AG09309 (cell line): Measurements from ENCODE around the gene TAF5L.
"Not testable (repeated sequence)": the region's sequence is repeated elsewhere in the genome, so short reads cannot be mapped to it uniquely, and the experiment has no call there.

Experiments
- DNase-seq: peaks from one replicate; pipeline ENCODE4 v3.0.0-alpha.2; 2010; ENCODE audit warnings: low read depth
- H3K4me3 ChIP-seq: 2 replicates; pipeline ENCODE4 v1.5.1; 2011; ENCODE audit warnings: mild to moderate bottlenecking, low read depth, low read length, moderate library complexity; ENCODE audit not compliant: control insufficient read depth
- TF ChIP-seq, protein P1 (sequence below): IDR thresholded peaks from 2 replicates; pipeline ENCODE4 v1.5.1; 2011; ENCODE audit warnings: mild to moderate bottlenecking, low read depth, low read length, inconsistent platforms; ENCODE audit not compliant: insufficient read depth, control insufficient read depth; ENCODE audit errors: missing control alignments

TAF5L gene

DNA sequence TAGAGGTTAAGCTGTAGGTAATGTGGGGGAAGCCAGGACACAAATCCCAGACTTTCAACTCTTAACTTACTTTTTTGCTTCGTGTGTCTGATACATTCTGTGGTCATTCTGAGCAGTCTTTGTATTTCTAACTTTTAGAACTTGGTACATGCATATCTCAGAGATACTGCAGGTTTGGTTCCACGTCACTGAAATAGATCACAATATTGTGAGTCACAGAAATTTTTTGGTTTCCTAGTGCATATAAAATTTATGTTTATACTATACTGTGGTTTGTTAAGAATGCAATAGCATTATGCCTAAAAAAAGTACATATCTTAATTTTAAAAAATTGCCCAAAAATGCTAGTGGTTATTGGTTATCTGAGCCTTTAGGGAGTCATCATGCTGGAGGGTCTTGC, 3.3 kb upstream of the TAF5L start:
- TF ChIP-seq, protein P1, sequence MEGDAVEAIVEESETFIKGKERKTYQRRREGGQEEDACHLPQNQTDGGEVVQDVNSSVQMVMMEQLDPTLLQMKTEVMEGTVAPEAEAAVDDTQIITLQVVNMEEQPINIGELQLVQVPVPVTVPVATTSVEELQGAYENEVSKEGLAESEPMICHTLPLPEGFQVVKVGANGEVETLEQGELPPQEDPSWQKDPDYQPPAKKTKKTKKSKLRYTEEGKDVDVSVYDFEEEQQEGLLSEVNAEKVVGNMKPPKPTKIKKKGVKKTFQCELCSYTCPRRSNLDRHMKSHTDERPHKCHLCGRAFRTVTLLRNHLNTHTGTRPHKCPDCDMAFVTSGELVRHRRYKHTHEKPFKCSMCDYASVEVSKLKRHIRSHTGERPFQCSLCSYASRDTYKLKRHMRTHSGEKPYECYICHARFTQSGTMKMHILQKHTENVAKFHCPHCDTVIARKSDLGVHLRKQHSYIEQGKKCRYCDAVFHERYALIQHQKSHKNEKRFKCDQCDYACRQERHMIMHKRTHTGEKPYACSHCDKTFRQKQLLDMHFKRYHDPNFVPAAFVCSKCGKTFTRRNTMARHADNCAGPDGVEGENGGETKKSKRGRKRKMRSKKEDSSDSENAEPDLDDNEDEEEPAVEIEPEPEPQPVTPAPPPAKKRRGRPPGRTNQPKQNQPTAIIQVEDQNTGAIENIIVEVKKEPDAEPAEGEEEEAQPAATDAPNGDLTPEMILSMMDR: no peak
- no peak overlapping the region for H3K4me3 ChIP-seq
- DNase-seq: no peak

DNA sequence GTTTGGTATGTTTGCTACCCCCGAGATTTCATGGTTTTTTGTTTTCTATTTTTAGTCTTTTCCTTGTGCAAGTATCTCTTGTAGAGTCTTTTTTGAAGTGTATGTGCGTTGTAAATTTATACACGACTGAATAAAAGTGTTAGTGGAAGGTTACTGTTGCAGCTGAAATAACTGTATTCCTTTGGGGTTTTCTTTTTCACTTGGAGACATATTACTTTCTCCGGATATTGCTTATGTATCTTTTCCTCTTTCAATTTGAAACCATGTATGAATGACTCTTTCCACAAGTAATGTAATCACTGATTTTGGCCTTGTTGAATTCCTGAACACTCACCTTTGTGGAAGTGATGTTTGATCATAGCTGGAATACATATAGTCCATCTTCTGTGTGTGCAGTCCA, 1.1 kb upstream of the TAF5L start:
- DNase-seq: no peak
- H3K4me3 ChIP-seq: peak overlapping the region; percentile 94
- TF ChIP-seq, protein P1: no peak

DNA sequence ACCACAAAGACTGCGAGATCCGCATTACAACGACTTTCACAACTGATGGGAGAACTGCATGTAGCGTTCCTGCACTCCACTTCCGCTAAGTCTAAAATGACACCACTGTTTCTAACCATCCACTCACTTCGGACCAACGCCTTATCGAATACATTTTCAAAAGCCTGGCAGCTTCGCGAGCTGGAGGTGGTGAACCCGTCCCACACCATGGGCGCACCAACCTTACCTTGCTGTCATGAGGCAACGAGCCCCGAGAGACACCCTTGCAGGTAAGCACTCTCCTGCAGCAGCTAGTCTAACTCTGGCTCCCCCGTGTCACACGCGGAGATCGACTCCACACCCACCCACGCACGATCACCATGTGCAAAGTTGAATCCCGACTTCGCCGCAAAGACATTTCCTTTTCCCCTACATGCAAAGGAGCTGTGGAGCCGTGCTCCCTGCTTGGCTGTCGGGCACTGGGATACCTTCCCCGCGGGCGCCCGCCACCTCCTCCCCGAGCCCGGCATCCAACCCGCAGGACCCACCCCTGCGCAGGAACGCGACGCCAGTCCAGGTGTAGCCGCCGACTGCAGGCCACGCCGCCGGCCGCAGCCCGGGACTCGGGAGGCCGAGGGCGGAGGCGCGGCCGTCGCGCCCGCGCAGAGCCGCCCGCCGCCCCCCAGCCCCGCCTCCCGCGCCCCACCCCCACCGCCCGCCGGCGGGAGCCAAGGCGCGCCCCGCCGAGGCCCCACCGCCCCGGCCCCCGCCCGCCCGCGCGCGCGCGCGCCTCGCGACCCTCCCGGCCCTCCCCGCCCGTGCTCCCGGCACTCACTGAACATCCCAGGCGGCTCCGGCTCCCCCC, 629 bp downstream of the TAF5L start:
- TF ChIP-seq, protein P1: no peak
- DNase-seq: no peak
- peak overlapping the region; percentile 66 for H3K4me3 ChIP-seq

DNA sequence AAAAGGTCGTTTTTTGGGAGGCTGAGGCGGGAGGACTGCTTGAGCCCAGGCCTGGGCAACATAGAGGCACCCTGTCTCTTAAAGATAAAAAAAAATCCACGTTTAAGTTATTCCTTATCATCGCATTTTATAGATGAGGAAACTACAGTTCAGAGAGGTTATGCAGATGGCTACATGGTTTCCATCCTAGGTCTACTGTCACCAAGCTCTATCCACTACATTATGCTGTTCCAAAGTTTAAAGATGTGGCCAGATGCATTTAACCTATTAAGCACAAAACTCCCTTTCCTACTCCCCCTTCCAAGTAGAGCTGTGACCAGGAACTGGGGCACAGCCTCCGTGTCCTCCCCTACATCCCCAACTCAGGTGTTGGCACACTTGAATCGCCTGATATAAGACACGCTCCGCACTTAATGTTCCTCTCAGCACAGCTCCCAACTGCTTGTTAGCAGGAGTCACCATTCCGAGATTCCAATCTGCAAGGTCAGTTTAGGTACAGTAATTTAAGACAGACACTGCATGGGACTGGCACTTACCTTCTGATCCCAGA, 1.3 kb downstream of the TAF5L start:
- TF ChIP-seq, protein P1: no peak
- no peak for DNase-seq
- peak overlapping the region; percentile 66 for H3K4me3 ChIP-seq

DNA sequence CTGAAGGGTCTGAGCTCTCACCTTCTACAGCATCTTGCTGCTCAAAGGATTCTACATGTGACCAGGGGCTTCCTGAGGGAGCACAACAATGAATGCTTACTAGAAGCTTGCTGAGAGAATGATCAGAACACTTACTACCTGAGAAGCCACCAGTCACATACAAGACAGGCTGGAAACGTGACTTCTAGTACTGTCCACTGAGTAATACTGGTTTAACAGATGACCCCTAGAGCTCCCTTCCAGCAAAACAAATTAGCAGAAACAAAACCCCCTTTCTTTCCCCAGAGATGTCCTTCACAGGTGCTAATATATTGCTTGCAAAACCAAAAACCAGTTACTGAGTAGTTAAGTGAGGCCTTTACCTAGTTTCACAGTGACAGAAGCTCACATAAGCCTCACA, 2.1 kb downstream of the TAF5L start:
- TF ChIP-seq, protein P1: no peak
- no peak for DNase-seq
- no peak overlapping the region for H3K4me3 ChIP-seq

DNA sequence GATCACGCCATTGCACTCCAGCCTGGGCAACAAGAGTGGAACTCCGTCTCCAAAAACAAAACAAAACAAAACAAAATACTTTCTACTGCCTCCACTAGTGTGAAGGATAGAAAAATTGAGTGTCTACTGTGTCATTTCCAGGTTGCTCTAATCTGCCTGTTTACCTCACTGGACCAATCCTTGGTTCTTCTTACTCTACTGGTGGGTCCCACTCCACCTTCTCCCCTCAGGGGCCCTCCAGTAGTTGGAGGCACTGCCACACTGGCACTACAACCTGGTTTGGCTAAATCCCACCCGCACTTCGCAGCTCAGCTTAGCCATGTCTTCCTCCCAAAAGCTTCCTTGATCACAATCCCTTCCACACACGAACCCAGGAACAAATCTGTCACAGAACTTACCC, 2.7 kb downstream of the TAF5L start:
- no peak overlapping the region for H3K4me3 ChIP-seq
- TF ChIP-seq, protein P1: no peak
- no peak for DNase-seq

DNA sequence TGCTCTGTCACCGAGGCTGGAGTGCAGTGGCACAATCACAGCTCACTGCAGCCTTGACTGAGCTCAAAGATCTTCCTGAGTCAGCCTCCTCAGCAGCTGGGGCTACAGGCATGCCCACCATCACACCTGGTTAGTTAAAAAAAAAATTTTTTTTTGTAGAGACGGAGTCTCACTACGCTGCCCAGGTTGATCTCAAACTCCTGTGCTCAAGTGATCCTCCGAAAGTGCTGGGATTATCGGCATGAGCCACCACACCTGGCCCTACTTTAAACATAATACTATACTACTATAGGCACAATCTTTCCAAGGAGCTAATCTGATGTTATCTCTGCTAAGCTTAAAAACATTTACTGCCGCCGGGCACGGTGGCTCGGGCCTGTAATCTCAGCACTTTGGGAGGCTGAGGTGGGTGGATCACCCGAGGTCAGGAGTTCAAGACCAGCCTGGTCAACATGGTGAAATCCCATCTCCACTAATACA, 3.2 kb downstream of the TAF5L start:
- not testable (repeated sequence) for DNase-seq, H3K4me3 ChIP-seq
